GM23338 (cell line): ENCODE results near the gene NNAT.

Experiments used
- CREB1 ChIP-seq: fragments of 250-450 bp; sonication (Bioruptor Pico); IDR thresholded peaks from 2 replicates; pipeline ENCODE4 v1.5.0; 2020; ENCODE audit warnings: low read depth, mild to moderate bottlenecking, moderate library complexity
- EZH2 ChIP-seq: fragments of 200-600 bp; sonication (generic); IDR thresholded peaks from one replicate; pipeline ENCODE4 v1.8.0; 2017; ENCODE audit warnings: antibody characterized with exemption, mild to moderate bottlenecking, low read depth; ENCODE audit not compliant: unreplicated experiment
- EZH2phosphoT487 ChIP-seq: fragments of 200-600 bp; sonication (generic); IDR thresholded peaks from one replicate; pipeline ENCODE4 v1.8.1; 2018; ENCODE audit warnings: antibody characterized with exemption; ENCODE audit not compliant: unreplicated experiment
- JUNB ChIP-seq: IDR thresholded peaks from one replicate; pipeline ENCODE4 v1.6.1; 2016; ENCODE audit warnings: antibody characterized with exemption; ENCODE audit not compliant: unreplicated experiment
- NANOG ChIP-seq: IDR thresholded peaks from 2 replicates; pipeline ENCODE4 v1.6.1; 2016; ENCODE audit warnings: antibody characterized with exemption, borderline replicate concordance
- POLR2AphosphoS5 ChIP-seq: IDR thresholded peaks from 2 replicates; pipeline ENCODE4 v1.6.1; 2016; ENCODE audit warnings: antibody characterized with exemption, low read depth
- STAT1 ChIP-seq: IDR thresholded peaks from one replicate; pipeline ENCODE4 v1.6.1; 2016; ENCODE audit warnings: antibody characterized with exemption; ENCODE audit not compliant: unreplicated experiment
- ZNF114 ChIP-seq: fragments of 250-450 bp; sonication (Bioruptor Pico); IDR thresholded peaks from 2 replicates; pipeline ENCODE4 v1.5.0; 2020; ENCODE audit warnings: mild to moderate bottlenecking, moderate library complexity
- TF ChIP-seq, protein P1 (sequence below), 2 experiments: fragments of 200-600 bp in 1 of 2; sonication (generic) in 1 of 2; conservative IDR thresholded peaks; 2 replicates each; pipeline versions ENCODE4 v1.5.1 to v1.6.1; 2016 to 2017; ENCODE audit warnings: antibody characterized with exemption in 2 of 2, low read depth in 2 of 2, mild to moderate bottlenecking in 2 of 2, moderate library complexity in 1 of 2
- TF ChIP-seq, protein P2 (sequence below): IDR thresholded peaks from one replicate; pipeline ENCODE4 v1.6.1; 2018; ENCODE audit warnings: antibody characterized with exemption; ENCODE audit not compliant: unreplicated experiment
- TF ChIP-seq, protein P3 (sequence below): IDR thresholded peaks from 2 replicates; pipeline ENCODE4 v1.6.1; 2016; ENCODE audit warnings: antibody characterized with exemption

DNA sequence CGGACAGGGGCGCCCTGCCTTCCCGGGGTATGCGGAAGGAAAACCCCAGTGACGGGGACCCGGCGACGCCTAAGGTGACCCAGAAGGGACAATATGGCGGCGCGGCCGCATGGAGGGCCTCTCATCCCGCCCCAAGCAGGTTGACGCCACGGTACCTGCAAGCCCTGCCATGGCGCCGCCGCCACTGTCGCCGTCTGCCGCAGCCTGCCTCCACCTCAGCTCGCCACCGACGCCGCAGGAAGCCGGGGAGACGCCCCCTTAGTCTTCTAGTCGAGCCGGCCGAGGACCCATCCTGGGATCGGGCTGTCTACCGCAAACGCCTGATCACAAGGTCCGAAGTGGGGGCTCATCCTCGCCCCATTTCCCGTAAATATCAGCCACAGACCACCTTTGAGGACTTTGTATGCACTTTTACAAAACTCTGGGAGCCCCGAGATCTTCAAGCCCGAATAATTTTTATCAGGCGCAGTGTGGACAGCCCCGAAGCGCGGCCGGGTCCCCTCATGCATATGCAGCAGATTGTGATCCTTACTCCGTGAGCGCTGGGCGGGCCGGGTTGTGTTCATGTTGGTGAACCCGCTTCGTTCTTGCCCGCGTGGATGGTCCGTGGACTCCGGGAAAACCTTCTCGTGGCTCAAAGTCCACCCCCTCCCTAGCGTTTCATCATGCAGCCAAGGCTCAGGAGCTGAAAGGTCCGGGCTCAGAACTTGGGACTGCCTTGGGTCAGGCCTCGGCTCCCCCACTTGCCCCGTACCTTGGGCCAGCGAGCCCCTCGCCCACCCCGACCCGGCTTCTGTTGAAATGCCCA lies 6.8 kb downstream of the NNAT start, which contains the start of gene BLCAP:
- TF ChIP-seq, protein P1, sequence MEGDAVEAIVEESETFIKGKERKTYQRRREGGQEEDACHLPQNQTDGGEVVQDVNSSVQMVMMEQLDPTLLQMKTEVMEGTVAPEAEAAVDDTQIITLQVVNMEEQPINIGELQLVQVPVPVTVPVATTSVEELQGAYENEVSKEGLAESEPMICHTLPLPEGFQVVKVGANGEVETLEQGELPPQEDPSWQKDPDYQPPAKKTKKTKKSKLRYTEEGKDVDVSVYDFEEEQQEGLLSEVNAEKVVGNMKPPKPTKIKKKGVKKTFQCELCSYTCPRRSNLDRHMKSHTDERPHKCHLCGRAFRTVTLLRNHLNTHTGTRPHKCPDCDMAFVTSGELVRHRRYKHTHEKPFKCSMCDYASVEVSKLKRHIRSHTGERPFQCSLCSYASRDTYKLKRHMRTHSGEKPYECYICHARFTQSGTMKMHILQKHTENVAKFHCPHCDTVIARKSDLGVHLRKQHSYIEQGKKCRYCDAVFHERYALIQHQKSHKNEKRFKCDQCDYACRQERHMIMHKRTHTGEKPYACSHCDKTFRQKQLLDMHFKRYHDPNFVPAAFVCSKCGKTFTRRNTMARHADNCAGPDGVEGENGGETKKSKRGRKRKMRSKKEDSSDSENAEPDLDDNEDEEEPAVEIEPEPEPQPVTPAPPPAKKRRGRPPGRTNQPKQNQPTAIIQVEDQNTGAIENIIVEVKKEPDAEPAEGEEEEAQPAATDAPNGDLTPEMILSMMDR (conservative IDR thresholded peaks at IDR 0.05; ENCODE audit: low read depth in 2 of 2): no peak
- peak; percentile 84 for TF ChIP-seq POLR2AphosphoS5
- TF ChIP-seq EZH2phosphoT487: no peak
- TF ChIP-seq, protein P2, sequence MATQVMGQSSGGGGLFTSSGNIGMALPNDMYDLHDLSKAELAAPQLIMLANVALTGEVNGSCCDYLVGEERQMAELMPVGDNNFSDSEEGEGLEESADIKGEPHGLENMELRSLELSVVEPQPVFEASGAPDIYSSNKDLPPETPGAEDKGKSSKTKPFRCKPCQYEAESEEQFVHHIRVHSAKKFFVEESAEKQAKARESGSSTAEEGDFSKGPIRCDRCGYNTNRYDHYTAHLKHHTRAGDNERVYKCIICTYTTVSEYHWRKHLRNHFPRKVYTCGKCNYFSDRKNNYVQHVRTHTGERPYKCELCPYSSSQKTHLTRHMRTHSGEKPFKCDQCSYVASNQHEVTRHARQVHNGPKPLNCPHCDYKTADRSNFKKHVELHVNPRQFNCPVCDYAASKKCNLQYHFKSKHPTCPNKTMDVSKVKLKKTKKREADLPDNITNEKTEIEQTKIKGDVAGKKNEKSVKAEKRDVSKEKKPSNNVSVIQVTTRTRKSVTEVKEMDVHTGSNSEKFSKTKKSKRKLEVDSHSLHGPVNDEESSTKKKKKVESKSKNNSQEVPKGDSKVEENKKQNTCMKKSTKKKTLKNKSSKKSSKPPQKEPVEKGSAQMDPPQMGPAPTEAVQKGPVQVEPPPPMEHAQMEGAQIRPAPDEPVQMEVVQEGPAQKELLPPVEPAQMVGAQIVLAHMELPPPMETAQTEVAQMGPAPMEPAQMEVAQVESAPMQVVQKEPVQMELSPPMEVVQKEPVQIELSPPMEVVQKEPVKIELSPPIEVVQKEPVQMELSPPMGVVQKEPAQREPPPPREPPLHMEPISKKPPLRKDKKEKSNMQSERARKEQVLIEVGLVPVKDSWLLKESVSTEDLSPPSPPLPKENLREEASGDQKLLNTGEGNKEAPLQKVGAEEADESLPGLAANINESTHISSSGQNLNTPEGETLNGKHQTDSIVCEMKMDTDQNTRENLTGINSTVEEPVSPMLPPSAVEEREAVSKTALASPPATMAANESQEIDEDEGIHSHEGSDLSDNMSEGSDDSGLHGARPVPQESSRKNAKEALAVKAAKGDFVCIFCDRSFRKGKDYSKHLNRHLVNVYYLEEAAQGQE: no peak
- no peak for TF ChIP-seq ZNF114 (CRISPR knock-in tag)
- TF ChIP-seq EZH2: no peak
- 0 out of 2 replicates have a peak, but pooled peaks have one; percentile 1 for TF ChIP-seq CREB1 (CRISPR knock-in tag)
- no peak for TF ChIP-seq NANOG
- TF ChIP-seq JUNB: no peak
- TF ChIP-seq, protein P3, sequence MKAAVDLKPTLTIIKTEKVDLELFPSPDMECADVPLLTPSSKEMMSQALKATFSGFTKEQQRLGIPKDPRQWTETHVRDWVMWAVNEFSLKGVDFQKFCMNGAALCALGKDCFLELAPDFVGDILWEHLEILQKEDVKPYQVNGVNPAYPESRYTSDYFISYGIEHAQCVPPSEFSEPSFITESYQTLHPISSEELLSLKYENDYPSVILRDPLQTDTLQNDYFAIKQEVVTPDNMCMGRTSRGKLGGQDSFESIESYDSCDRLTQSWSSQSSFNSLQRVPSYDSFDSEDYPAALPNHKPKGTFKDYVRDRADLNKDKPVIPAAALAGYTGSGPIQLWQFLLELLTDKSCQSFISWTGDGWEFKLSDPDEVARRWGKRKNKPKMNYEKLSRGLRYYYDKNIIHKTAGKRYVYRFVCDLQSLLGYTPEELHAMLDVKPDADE: no peak
- TF ChIP-seq STAT1: no peak
